ENCODE measurements around the gene SMARCC2.

SMARCC2 gene

DNA sequence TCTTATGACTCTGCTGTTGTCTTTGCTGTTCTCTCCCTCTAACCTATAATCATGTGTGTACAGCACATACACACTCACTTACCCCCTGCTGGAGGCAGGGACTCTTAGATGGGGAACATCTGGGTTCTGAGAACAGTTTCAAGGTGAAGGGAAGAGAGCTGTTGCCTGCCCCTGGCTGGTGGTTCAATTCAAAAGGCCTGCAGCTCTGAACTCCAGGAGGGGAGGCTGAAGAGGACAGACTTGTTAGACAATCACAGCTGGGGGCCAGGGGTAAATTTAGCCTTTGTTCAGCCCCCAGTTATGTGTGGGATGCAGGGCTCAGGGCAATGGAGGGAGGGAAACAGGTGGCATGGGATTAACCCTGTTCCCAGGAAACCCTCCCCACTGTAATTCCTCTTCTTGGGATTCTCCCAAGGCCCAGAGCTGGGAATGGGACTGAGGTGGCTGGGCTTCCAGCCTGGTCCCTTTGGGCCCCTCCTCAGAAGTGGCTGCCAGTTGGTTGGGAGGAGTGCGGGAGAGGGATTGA, 35.0 kb downstream of the SMARCC2 start:
- no peaks in the 10 kb centered on the region for H3K9me3 ChIP-seq (ENCODE audit: control insufficient read depth, insufficient read depth, low read depth, low read length)
- H3K4me1 ChIP-seq (ENCODE audit: control insufficient read depth, insufficient read depth, low read length): no peaks in the 10 kb centered on the region; the same call in 1 of the 2 replicates
- no peak overlapping the region for H3K27ac ChIP-seq (ENCODE audit: extremely low read depth, low read depth, low read length)
- H3K36me3 ChIP-seq (ENCODE audit: control insufficient read depth in 2 of 2, insufficient read depth in 1 of 2, low read length in 2 of 2): peaks cover 4 to 24% of the 10 kb centered on the region in 2 experiments
- H3K4me3 ChIP-seq (ENCODE audit: low read depth, low read length): no peak overlapping the region
- peak; percentile 94 for TF ChIP-seq GLIS1 (tag by site-specific recombination; IDR thresholded peaks at IDR 0.05)
- TF ChIP-seq IKZF3 (tag by site-specific recombination; IDR thresholded peaks at IDR 0.05): peak; percentile 64; the same call in 1 of the 2 replicates
- TF ChIP-seq SCRT1 (tag by site-specific recombination; IDR thresholded peaks at IDR 0.05; ENCODE audit: borderline replicate concordance): 0 out of 2 replicates have a peak, but pooled peaks have one; percentile 26
- no peak for TF ChIP-seq ZBTB1 (tag by site-specific recombination; IDR thresholded peaks at IDR 0.05)
- TF ChIP-seq, protein P1, sequence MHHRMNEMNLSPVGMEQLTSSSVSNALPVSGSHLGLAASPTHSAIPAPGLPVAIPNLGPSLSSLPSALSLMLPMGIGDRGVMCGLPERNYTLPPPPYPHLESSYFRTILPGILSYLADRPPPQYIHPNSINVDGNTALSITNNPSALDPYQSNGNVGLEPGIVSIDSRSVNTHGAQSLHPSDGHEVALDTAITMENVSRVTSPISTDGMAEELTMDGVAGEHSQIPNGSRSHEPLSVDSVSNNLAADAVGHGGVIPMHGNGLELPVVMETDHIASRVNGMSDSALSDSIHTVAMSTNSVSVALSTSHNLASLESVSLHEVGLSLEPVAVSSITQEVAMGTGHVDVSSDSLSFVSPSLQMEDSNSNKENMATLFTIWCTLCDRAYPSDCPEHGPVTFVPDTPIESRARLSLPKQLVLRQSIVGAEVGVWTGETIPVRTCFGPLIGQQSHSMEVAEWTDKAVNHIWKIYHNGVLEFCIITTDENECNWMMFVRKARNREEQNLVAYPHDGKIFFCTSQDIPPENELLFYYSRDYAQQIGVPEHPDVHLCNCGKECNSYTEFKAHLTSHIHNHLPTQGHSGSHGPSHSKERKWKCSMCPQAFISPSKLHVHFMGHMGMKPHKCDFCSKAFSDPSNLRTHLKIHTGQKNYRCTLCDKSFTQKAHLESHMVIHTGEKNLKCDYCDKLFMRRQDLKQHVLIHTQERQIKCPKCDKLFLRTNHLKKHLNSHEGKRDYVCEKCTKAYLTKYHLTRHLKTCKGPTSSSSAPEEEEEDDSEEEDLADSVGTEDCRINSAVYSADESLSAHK (tag by site-specific recombination; IDR thresholded peaks at IDR 0.05): peak; percentile 95
- TF ChIP-seq ZFHX2 (tag by site-specific recombination; conservative IDR thresholded peaks at IDR 0.05): peak; percentile 51
- TF ChIP-seq ZNF426 (tag by site-specific recombination; IDR thresholded peaks at IDR 0.05): no peak
- peak; percentile 44; the same call in 1 of the 2 replicates for TF ChIP-seq ZIC2 (tag by site-specific recombination; IDR thresholded peaks at IDR 0.05)
- peak; percentile 60 for TF ChIP-seq SCRT2 (tag by site-specific recombination; IDR thresholded peaks at IDR 0.05)
- peak; percentile 97 for TF ChIP-seq SP7 (tag by site-specific recombination; IDR thresholded peaks at IDR 0.05)
- ChIA-PET CTCF (interaction anchor here (0.6 to 2.2 kb wide), 4 partner anchors 17 to 35 kb away, joined by 3 to 8 read pairs (median 4); partner anchors contain the start of gene ZC3H10), POLR2A (interaction anchor here (1.4 to 3.8 kb wide), 2 partner anchors 9 to 26 kb away, joined by 5 to 20 read pairs; partner anchors contain the start of gene ESYT1)

GRCh38 chr12:56153678-56154065, 35.6 kb downstream of the SMARCC2 start:
- CTCF ChIA-PET: interaction anchor here (0.6 to 2.2 kb wide), 4 partner anchors 16 to 35 kb away, joined by 3 to 8 read pairs (median 4); partner anchors contain the start of gene ZC3H10
- Histone ChIP-seq H3K4me1 (ENCODE audit: control insufficient read depth, insufficient read depth, low read length) (no peaks in the 10 kb centered on the region; the same call in 1 of the 2 replicates), H3K9me3 (ENCODE audit: control insufficient read depth, insufficient read depth, low read depth, low read length) (no peaks in the 10 kb centered on the region), H3K36me3 (ENCODE audit: control insufficient read depth in 2 of 2, insufficient read depth in 1 of 2, low read length in 2 of 2) (peaks cover 4 to 21% of the 10 kb centered on the region in 2 experiments), H3K27ac (ENCODE audit: extremely low read depth, low read depth, low read length) (no peak overlapping the region), H3K4me3 (ENCODE audit: low read depth, low read length) (no peak overlapping the region)
- POLR2A ChIA-PET: interaction anchor here (3.8 kb wide), 1 partner anchor 26 kb away, joined by 20 read pairs; the partner anchor contains the start of gene ESYT1
- 0 out of 2 replicates have a peak, but pooled peaks have one; percentile 33 for TF ChIP-seq GLIS2 (tag by site-specific recombination; IDR thresholded peaks at IDR 0.05)
- TF ChIP-seq ZNF777 (tag by site-specific recombination; IDR thresholded peaks at IDR 0.05; ENCODE audit: borderline replicate concordance): no peak

GRCh38 chr12:56152756-56153677, 36.3 kb downstream of the SMARCC2 start:
- peaks cover 4 to 21% of the 10 kb centered on the region in 2 experiments for H3K36me3 ChIP-seq (ENCODE audit: control insufficient read depth in 2 of 2, insufficient read depth in 1 of 2, low read length in 2 of 2)
- POLR2A ChIA-PET: interaction anchor here (1.8 kb wide), 1 partner anchor 25 kb away, joined by 18 read pairs; the partner anchor contains the start of gene ESYT1
- peak overlapping the region; percentile 46 for H3K4me3 ChIP-seq (ENCODE audit: low read depth, low read length)
- H3K27ac ChIP-seq (ENCODE audit: extremely low read depth, low read depth, low read length): peak overlapping the region; percentile 32; the same call in 1 of the 2 replicates
- H3K9me3 ChIP-seq (ENCODE audit: control insufficient read depth, insufficient read depth, low read depth, low read length): no peaks in the 10 kb centered on the region
- no peaks in the 10 kb centered on the region; the same call in 1 of the 2 replicates for H3K4me1 ChIP-seq (ENCODE audit: control insufficient read depth, insufficient read depth, low read length)
- CTCF ChIA-PET: no interaction called here
- TF ChIP-seq ZNF585B (tag by site-specific recombination; IDR thresholded peaks at IDR 0.05): no peak
- no peak for TF ChIP-seq TCF7L2 (IDR thresholded peaks at IDR 0.05; ENCODE audit: borderline replicate concordance, low read depth, low read length)
- no peak for TF ChIP-seq SP7 (tag by site-specific recombination; IDR thresholded peaks at IDR 0.05)
- TF ChIP-seq ZNF366 (tag by site-specific recombination; conservative IDR thresholded peaks at IDR 0.05): no peak
- no peak for TF ChIP-seq ZNF221 (tag by site-specific recombination; IDR thresholded peaks at IDR 0.05; ENCODE audit: borderline replicate concordance)
- 0 out of 2 replicates have a peak, but pooled peaks have one; percentile 9 for TF ChIP-seq GFI1B (tag by site-specific recombination; IDR thresholded peaks at IDR 0.05)
- TF ChIP-seq, protein P2, sequence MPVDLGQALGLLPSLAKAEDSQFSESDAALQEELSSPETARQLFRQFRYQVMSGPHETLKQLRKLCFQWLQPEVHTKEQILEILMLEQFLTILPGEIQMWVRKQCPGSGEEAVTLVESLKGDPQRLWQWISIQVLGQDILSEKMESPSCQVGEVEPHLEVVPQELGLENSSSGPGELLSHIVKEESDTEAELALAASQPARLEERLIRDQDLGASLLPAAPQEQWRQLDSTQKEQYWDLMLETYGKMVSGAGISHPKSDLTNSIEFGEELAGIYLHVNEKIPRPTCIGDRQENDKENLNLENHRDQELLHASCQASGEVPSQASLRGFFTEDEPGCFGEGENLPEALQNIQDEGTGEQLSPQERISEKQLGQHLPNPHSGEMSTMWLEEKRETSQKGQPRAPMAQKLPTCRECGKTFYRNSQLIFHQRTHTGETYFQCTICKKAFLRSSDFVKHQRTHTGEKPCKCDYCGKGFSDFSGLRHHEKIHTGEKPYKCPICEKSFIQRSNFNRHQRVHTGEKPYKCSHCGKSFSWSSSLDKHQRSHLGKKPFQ (tag by site-specific recombination; IDR thresholded peaks at IDR 0.05): peak; percentile 66
- TF ChIP-seq ZFP41 (tag by site-specific recombination; IDR thresholded peaks at IDR 0.05; ENCODE audit: borderline replicate concordance): no peak
- TF ChIP-seq YY2 (tag by site-specific recombination; IDR thresholded peaks at IDR 0.05): no peak
- TF ChIP-seq ZBTB6 (tag by site-specific recombination; IDR thresholded peaks at IDR 0.05): no peak
- no peak for TF ChIP-seq ZNF184 (tag by site-specific recombination; IDR thresholded peaks at IDR 0.05)

Measured in HEK293 (cell line).